Breast epithelium (tissue), 4 donors: ENCODE measurements around the gene EMILIN3. TPM values are rescaled to one million over a fixed set of nuclear protein-coding genes. Genes with fewer than 3 reads are reported as not detected.

Source experiments
- DNase-seq, 2 donors: peaks; one replicate each; pipeline ENCODE4 v3.0.0-alpha.2; 2019; ENCODE audit warnings: low spot score in 2 of 2
- H3K27ac ChIP-seq, 2 donors: fragments of 200-600 bp; sonication (generic) in 1 of 2; one replicate each; pipeline ENCODE4 v1.5.1; 2016 to 2019; ENCODE audit warnings: mild to moderate bottlenecking in 1 of 2
- H3K27me3 ChIP-seq, 2 donors: fragments of 200-600 bp; sonication (generic) in 1 of 2; one replicate each; pipeline versions ENCODE4 v1.5.1 to v1.6.0; 2017 to 2019; ENCODE audit warnings: control low read depth in 1 of 2, mild to moderate bottlenecking in 1 of 2
- H3K36me3 ChIP-seq: fragments of 200-600 bp; one replicate; pipeline ENCODE4 v1.5.1; 2019
- H3K4me1 ChIP-seq, 2 donors: fragments of 200-600 bp; sonication (generic); one replicate each; pipeline ENCODE4 v1.5.1; 2016 to 2019; ENCODE audit warnings: control low read depth in 1 of 2
- H3K4me3 ChIP-seq, 3 donors: fragments of 200-600 bp; sonication (generic); 1 replicate in 2 of 3; 2 replicates in 1 of 3; pipeline ENCODE4 v1.5.1; 2016 to 2019; ENCODE audit warnings: mild to moderate bottlenecking in 3 of 3, moderate library complexity in 2 of 3
- H3K9me3 ChIP-seq, 2 donors: fragments of 200-600 bp; sonication (generic) in 1 of 2; one replicate each; pipeline ENCODE4 v1.5.1; 2016 to 2019; ENCODE audit warnings: control low read depth in 1 of 2
- CTCF ChIP-seq, 3 donors: fragments of 450-650 bp; IDR thresholded peaks; one replicate each; pipeline ENCODE4 v1.5.1; 2016 to 2017; ENCODE audit warnings: antibody characterized with exemption in 3 of 3, mild to moderate bottlenecking in 3 of 3, moderate library complexity in 3 of 3
- POLR2A ChIP-seq: fragments of 450-650 bp; IDR thresholded peaks from one replicate; pipeline ENCODE4 v1.6.1; 2016; ENCODE audit warnings: antibody characterized with exemption, mild to moderate bottlenecking, moderate library complexity
- POLR2AphosphoS5 ChIP-seq, 3 donors: sonication (generic); formaldehyde crosslinking; IDR thresholded peaks; one replicate each; pipeline ENCODE4 v1.6.1; 2017; ENCODE audit warnings: antibody characterized with exemption in 3 of 3
- intact Hi-C: fragments of 100-400 bp; cut with DNase I; formaldehyde crosslinking; loops from one replicate; pipeline ENCODE4 v1.15.1; 2023; ENCODE audit warnings: low total_unique reads
- total RNA-seq, 3 donors: library from RNA; depleted of rRNA; stranded (reverse); fragments of >200 nt; gene quantifications; one replicate each; pipeline ENCODE4 v1.1.0, GENCODE V29; 2016

Gene EMILIN3
- total RNA-seq, 3 donors from 2014 or later = 0.32 to 7.5 (median 1.3) TPM

- Histone ChIP-seq H3K4me3 (no peak overlapping the region), H3K27ac (no peak overlapping the region), H3K4me1 (peaks cover 0 to 12% of the 10 kb centered on the region in 2 donors), H3K27me3 (no peaks in the 10 kb centered on the region), H3K9me3 (no peaks in the 10 kb centered on the region), H3K36me3 (peaks cover 11% of the 10 kb centered on the region)
- intact Hi-C loops = loop anchor here (10.0 kb wide), 1 partner anchor 69 kb away; no protein-coding TSS in a partner anchor
- no peak for TF ChIP-seq POLR2AphosphoS5 (IDR thresholded peaks at IDR 0.05)
- TF ChIP-seq CTCF (IDR thresholded peaks at IDR 0.05) = no peak
- no peak for TF ChIP-seq POLR2A
- no peak for DNase-seq
Observed at GRCh38 chr20:41345729-41346067, 20.9 kb downstream of the EMILIN3 start.

GRCh38 chr20:41344938-41345728, 21.5 kb downstream of the EMILIN3 start:
- Histone ChIP-seq H3K4me3 (no peak overlapping the region), H3K27ac (peak overlapping the region in 1 of 2 donors; percentile 32), H3K4me1 (peaks cover 0 to 12% of the 10 kb centered on the region in 2 donors), H3K9me3 (no peaks in the 10 kb centered on the region), H3K36me3 (peaks cover 8% of the 10 kb centered on the region), H3K27me3 (no peaks in the 10 kb centered on the region)
- TF ChIP-seq CTCF (IDR thresholded peaks at IDR 0.05) = no peak
- no peak for TF ChIP-seq POLR2A
- no peak for TF ChIP-seq POLR2AphosphoS5 (IDR thresholded peaks at IDR 0.05)
- intact Hi-C loops = loop anchor here (10.0 kb wide), 1 partner anchor 70 kb away; no protein-coding TSS in a partner anchor
- no peak for DNase-seq

- intact Hi-C loops = loop anchor here (10.0 kb wide), 1 partner anchor 70 kb away; no protein-coding TSS in a partner anchor
- TF ChIP-seq POLR2AphosphoS5 (IDR thresholded peaks at IDR 0.05) (no peak), CTCF (IDR thresholded peaks at IDR 0.05) (no peak), POLR2A (no peak)
Observed at GRCh38 chr20:41344477-41344876, 22.1 kb downstream of the EMILIN3 start.

GRCh38 chr20:41342474-41343464, 23.8 kb downstream of the EMILIN3 start:
- Histone ChIP-seq H3K27ac (peak overlapping the region in 1 of 2 donors; percentile 23), H3K4me1 (peaks cover 0 to 12% of the 10 kb centered on the region in 2 donors), H3K27me3 (no peaks in the 10 kb centered on the region), H3K4me3 (no peak overlapping the region), H3K9me3 (no peaks in the 10 kb centered on the region), H3K36me3 (no peaks in the 10 kb centered on the region)
- TF ChIP-seq CTCF (IDR thresholded peaks at IDR 0.05) (no peak), POLR2A (no peak), POLR2AphosphoS5 (IDR thresholded peaks at IDR 0.05) (no peak)
- intact Hi-C loops = loop anchor here (10.0 kb wide), 1 partner anchor 72 kb away; no protein-coding TSS in a partner anchor
- no peak for DNase-seq

More at GRCh38 chr20:41344477-41344876, 22.1 kb downstream of the EMILIN3 start:
- no peaks in the 10 kb centered on the region for H3K27me3 ChIP-seq
- H3K27ac ChIP-seq = peak overlapping the region in 1 of 2 donors; percentile 32
- DNase-seq = peak; percentile 49 to 67
- H3K4me1 ChIP-seq = peaks cover 0 to 12% of the 10 kb centered on the region in 2 donors
- no peaks in the 10 kb centered on the region for H3K9me3 ChIP-seq
- no peak overlapping the region for H3K4me3 ChIP-seq
- peaks cover 2% of the 10 kb centered on the region for H3K36me3 ChIP-seq
